ENCODE data around the gene ABLIM1. TPM values are rescaled to one million over a fixed set of nuclear protein-coding genes. Genes with fewer than 3 reads are reported as not detected.

ABLIM1 gene
- total RNA-seq, 2 experiments from 2014 or later = 91.5 to 97.9 TPM

- Mint-ChIP-seq H3K4me3 (no peak overlapping the region), H3K27ac (no peak overlapping the region), H3K36me3 (ENCODE audit: low read depth) (peaks cover 37% of the 10 kb centered on the region), H3K9me3 (no peaks in the 10 kb centered on the region), H3K4me1 (peaks cover 72% of the 10 kb centered on the region), H3K27me3 (no peaks in the 10 kb centered on the region)
- ChIA-PET CTCF (interaction anchor here (0.8 to 1.4 kb wide), 6 partner anchors 14 to 50 kb away, joined by 3 to 4 read pairs (median 3); no protein-coding TSS in a partner anchor), POLR2A (interaction anchor here (1.0 to 1.4 kb wide), 2 partner anchors 22 to 24 kb away, joined by 3 read pairs; no protein-coding TSS in a partner anchor)
- no peak for DNase-seq
Measured at GRCh38 chr10:114520453-114520852, 137.6 kb downstream of the ABLIM1 start.

- no peaks in the 10 kb centered on the region for H3K9me3 Mint-ChIP-seq
- H3K27ac Mint-ChIP-seq = no peak overlapping the region
- peaks cover 35% of the 10 kb centered on the region for H3K36me3 Mint-ChIP-seq (ENCODE audit: low read depth)
- POLR2A ChIA-PET = interaction anchor here (1.0 to 1.4 kb wide), 2 partner anchors 22 to 24 kb away, joined by 3 read pairs; no protein-coding TSS in a partner anchor
- CTCF ChIA-PET = interaction anchor here (1.0 to 1.4 kb wide), 4 partner anchors 13 to 48 kb away, joined by 3 to 4 read pairs (median 4); no protein-coding TSS in a partner anchor
- H3K27me3 Mint-ChIP-seq = no peaks in the 10 kb centered on the region
- H3K4me1 Mint-ChIP-seq = peaks cover 68% of the 10 kb centered on the region
- no peak overlapping the region for H3K4me3 Mint-ChIP-seq
- no peak for DNase-seq
Measured at GRCh38 chr10:114519756-114520293, 138.2 kb downstream of the ABLIM1 start.

- no peaks in the 10 kb centered on the region for H3K27me3 Mint-ChIP-seq
- H3K4me1 Mint-ChIP-seq = peaks cover 67% of the 10 kb centered on the region
- no peak for DNase-seq
- no peaks in the 10 kb centered on the region for H3K9me3 Mint-ChIP-seq
- H3K27ac Mint-ChIP-seq = no peak overlapping the region
- H3K36me3 Mint-ChIP-seq (ENCODE audit: low read depth) = peaks cover 32% of the 10 kb centered on the region
- ChIA-PET POLR2A (interaction anchor here (1.0 to 7.8 kb wide), 3 partner anchors 6 to 25 kb away, joined by 3 to 58 read pairs (median 3); no protein-coding TSS in a partner anchor), CTCF (interaction anchor here (0.9 to 1.5 kb wide), 5 partner anchors 8 to 267 kb away, joined by 3 to 8 read pairs (median 4); no protein-coding TSS in a partner anchor)
- H3K4me3 Mint-ChIP-seq = no peak overlapping the region
Measured at GRCh38 chr10:114519306-114519669, 138.8 kb downstream of the ABLIM1 start.

- Mint-ChIP-seq H3K27ac (no peak overlapping the region), H3K9me3 (no peaks in the 10 kb centered on the region), H3K4me1 (peaks cover 65% of the 10 kb centered on the region), H3K36me3 (ENCODE audit: low read depth) (peaks cover 26% of the 10 kb centered on the region), H3K27me3 (no peaks in the 10 kb centered on the region), H3K4me3 (no peak overlapping the region)
- CTCF ChIA-PET = interaction anchor here (0.9 to 1.9 kb wide), 8 partner anchors 9 to 267 kb away, joined by 3 to 8 read pairs (median 4); no protein-coding TSS in a partner anchor
- no peak for DNase-seq
- POLR2A ChIA-PET = interaction anchor here (7.8 kb wide), 1 partner anchor 7 kb away, joined by 58 read pairs; no protein-coding TSS in a partner anchor
Measured at GRCh38 chr10:114518401-114519305, 139.4 kb downstream of the ABLIM1 start.

GRCh38 chr10:114517368-114518250, 140.5 kb downstream of the ABLIM1 start:
- POLR2A ChIA-PET = interaction anchor here (7.8 kb wide), 1 partner anchor 8 kb away, joined by 58 read pairs; no protein-coding TSS in a partner anchor
- no peak for DNase-seq
- Mint-ChIP-seq H3K4me1 (peaks cover 63% of the 10 kb centered on the region), H3K9me3 (no peaks in the 10 kb centered on the region), H3K4me3 (no peak overlapping the region), H3K27ac (no peak overlapping the region), H3K27me3 (no peaks in the 10 kb centered on the region), H3K36me3 (ENCODE audit: low read depth) (peaks cover 25% of the 10 kb centered on the region)
- CTCF ChIA-PET = interaction anchor here (0.9 to 1.9 kb wide), 4 partner anchors 11 to 213 kb away, joined by 3 to 4 read pairs (median 4); no protein-coding TSS in a partner anchor

GRCh38 chr10:114516356-114516755, 141.7 kb downstream of the ABLIM1 start:
- Mint-ChIP-seq H3K36me3 (ENCODE audit: low read depth) (peaks cover 27% of the 10 kb centered on the region), H3K27me3 (no peaks in the 10 kb centered on the region), H3K4me1 (peaks cover 63% of the 10 kb centered on the region), H3K27ac (no peak overlapping the region), H3K9me3 (no peaks in the 10 kb centered on the region), H3K4me3 (no peak overlapping the region)
- no peak for DNase-seq
- CTCF ChIA-PET = interaction anchor here (1.4 kb wide), 1 partner anchor 28 kb away, joined by 3 read pairs; no protein-coding TSS in a partner anchor
- POLR2A ChIA-PET = interaction anchor here (1.5 to 7.8 kb wide), 2 partner anchors 9 to 28 kb away, joined by 5 to 58 read pairs; no protein-coding TSS in a partner anchor

- H3K27ac Mint-ChIP-seq = no peak overlapping the region
- DNase-seq = no peak
- H3K27me3 Mint-ChIP-seq = no peaks in the 10 kb centered on the region
- no peaks in the 10 kb centered on the region for H3K9me3 Mint-ChIP-seq
- H3K36me3 Mint-ChIP-seq (ENCODE audit: low read depth) = peaks cover 22% of the 10 kb centered on the region
- CTCF ChIA-PET = interaction anchor here (1.1 to 1.4 kb wide), 3 partner anchors 8 to 29 kb away, joined by 3 to 4 read pairs (median 3); no protein-coding TSS in a partner anchor
- peaks cover 58% of the 10 kb centered on the region for H3K4me1 Mint-ChIP-seq
- POLR2A ChIA-PET = interaction anchor here (1.1 to 7.8 kb wide), 4 partner anchors 10 to 29 kb away, joined by 3 to 58 read pairs (median 6); no protein-coding TSS in a partner anchor
- H3K4me3 Mint-ChIP-seq = no peak overlapping the region
Measured at GRCh38 chr10:114515298-114515914, 142.7 kb downstream of the ABLIM1 start.

- Mint-ChIP-seq H3K9me3 (peaks cover 3% of the 10 kb centered on the region), H3K27ac (no peak overlapping the region), H3K27me3 (no peaks in the 10 kb centered on the region), H3K4me1 (peaks cover 50% of the 10 kb centered on the region), H3K4me3 (no peak overlapping the region), H3K36me3 (ENCODE audit: low read depth) (peaks cover 25% of the 10 kb centered on the region)
- no peak for DNase-seq
- CTCF ChIA-PET = interaction anchor here (0.9 kb wide), 1 partner anchor 10 kb away, joined by 3 read pairs; no protein-coding TSS in a partner anchor
- POLR2A ChIA-PET = interaction anchor here (1.2 to 7.8 kb wide), 2 partner anchors 12 to 13 kb away, joined by 3 to 58 read pairs; no protein-coding TSS in a partner anchor
Measured at GRCh38 chr10:114513381-114513792, 144.7 kb downstream of the ABLIM1 start.

GRCh38 chr10:114511881-114512280, 146.2 kb downstream of the ABLIM1 start:
- H3K9me3 Mint-ChIP-seq = peaks cover 3% of the 10 kb centered on the region
- POLR2A ChIA-PET = interaction anchor here (7.8 kb wide), 1 partner anchor 13 kb away, joined by 58 read pairs; no protein-coding TSS in a partner anchor
- peaks cover 28% of the 10 kb centered on the region for H3K36me3 Mint-ChIP-seq (ENCODE audit: low read depth)
- H3K27ac Mint-ChIP-seq = no peak overlapping the region
- H3K4me1 Mint-ChIP-seq = peaks cover 44% of the 10 kb centered on the region
- H3K27me3 Mint-ChIP-seq = no peaks in the 10 kb centered on the region
- H3K4me3 Mint-ChIP-seq = no peak overlapping the region
- CTCF ChIA-PET = no interaction called here
- DNase-seq = no peak

GRCh38 chr10:114508376-114508775, 149.7 kb downstream of the ABLIM1 start:
- H3K36me3 Mint-ChIP-seq (ENCODE audit: low read depth) = peaks cover 51% of the 10 kb centered on the region
- no peak overlapping the region for H3K27ac Mint-ChIP-seq
- CTCF ChIA-PET = interaction anchor here (1.0 kb wide), 1 partner anchor 8 kb away, joined by 5 read pairs; no protein-coding TSS in a partner anchor
- POLR2A ChIA-PET = interaction anchor here (1.0 kb wide), 1 partner anchor 34 kb away, joined by 4 read pairs; no protein-coding TSS in a partner anchor
- H3K27me3 Mint-ChIP-seq = no peaks in the 10 kb centered on the region
- no peak overlapping the region for H3K4me3 Mint-ChIP-seq
- no peak for DNase-seq
- H3K4me1 Mint-ChIP-seq = peaks cover 39% of the 10 kb centered on the region
- H3K9me3 Mint-ChIP-seq = peaks cover 3% of the 10 kb centered on the region

GRCh38 chr10:114507449-114507848, 150.6 kb downstream of the ABLIM1 start:
- POLR2A ChIA-PET = no interaction called here
- H3K4me3 Mint-ChIP-seq = no peak overlapping the region
- peaks cover 3% of the 10 kb centered on the region for H3K9me3 Mint-ChIP-seq

More at GRCh38 chr10:114507449-114507848, 150.6 kb downstream of the ABLIM1 start:
- H3K4me1 Mint-ChIP-seq = peaks cover 36% of the 10 kb centered on the region
- no peak overlapping the region for H3K27ac Mint-ChIP-seq
- no peak for DNase-seq
- no peaks in the 10 kb centered on the region for H3K27me3 Mint-ChIP-seq
- H3K36me3 Mint-ChIP-seq (ENCODE audit: low read depth) = peaks cover 46% of the 10 kb centered on the region
- CTCF ChIA-PET = no interaction called here
